ENCODE results near the gene HOXD9. TPM values are rescaled to one million over a fixed set of nuclear protein-coding genes. Genes with fewer than 3 reads are reported as not detected.

Gene HOXD9
- total and polyA plus RNA-seq, 2 donors (not counting 3 experiments of a cell fraction or from before 2014, with no cell fraction given) = 1.9 to 3.5 TPM

GRCh38 chr2:176135035-176135440, 12.5 kb downstream of the HOXD9 start:
- intact Hi-C loops (cut with micrococcal nuclease) = no loop called here
- H3K9me1 ChIP-seq (replicated peaks; ENCODE audit: control insufficient read depth, extremely low read depth, insufficient read depth, low read length) = no peaks in the 10 kb centered on the region
- no peaks in the 10 kb centered on the region for H3K36me3 ChIP-seq (ENCODE audit: control insufficient read depth in 2 of 2, extremely low read depth in 1 of 2, insufficient read depth in 2 of 2, low read length in 2 of 2)
- H2AFZ ChIP-seq (ENCODE audit: low read depth, low read length) = no peak overlapping the region
- ChIA-PET POLR2A (no interaction called here), CTCF (interaction anchor here (1.6 to 10.1 kb wide), 4 partner anchors 320 to 519 kb away, joined by 5 to 227 read pairs (median 78); no protein-coding TSS in a partner anchor)
- peak; percentile 67 for FAIRE-seq
- no TSS peak for BruUV-seq (replicated peaks)
- TF ChIP-seq JUN (IDR thresholded peaks at IDR 0.05; ENCODE audit: borderline replicate concordance, insufficient read depth, insufficient read length, low read depth) = no peak
- TF ChIP-seq POLR2AphosphoS5 (IDR thresholded peaks at IDR 0.05; ENCODE audit: insufficient read depth, low read depth, low read length) = no peak
- TF ChIP-seq FOS (IDR thresholded peaks at IDR 0.05; ENCODE audit: borderline replicate concordance, insufficient read depth, low read length) = no peak
- TF ChIP-seq, protein P1, sequence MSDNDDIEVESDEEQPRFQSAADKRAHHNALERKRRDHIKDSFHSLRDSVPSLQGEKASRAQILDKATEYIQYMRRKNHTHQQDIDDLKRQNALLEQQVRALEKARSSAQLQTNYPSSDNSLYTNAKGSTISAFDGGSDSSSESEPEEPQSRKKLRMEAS (IDR thresholded peaks at IDR 0.05; ENCODE audit: insufficient read depth, insufficient read length) = no peak
- H3K27me3 ChIP-seq (ENCODE audit: control insufficient read depth in 2 of 2, insufficient read depth in 2 of 2, low read length in 2 of 2) = no peaks in the 10 kb centered on the region
- DNase-seq (ENCODE audit: low read depth, low spot score) = peak; percentile 68
- dilution Hi-C loops (cut with MboI; ENCODE audit: extremely low pct_ligation_motif_present, low sequenced_read_pairs) = loop anchor here (25.0 kb wide), 1 partner anchor 502 kb away; no protein-coding TSS in a partner anchor
- H3K9me3 ChIP-seq (replicated peaks; ENCODE audit: control insufficient read depth, insufficient read depth, low read length) = no peaks in the 10 kb centered on the region
- H3K4me2 ChIP-seq (ENCODE audit: insufficient read depth, low read length) = peak overlapping the region; percentile 99
- peaks cover 52% of the 10 kb centered on the region for H3K4me1 ChIP-seq (ENCODE audit: control insufficient read depth, extremely low read depth, insufficient read depth, low read length)
- H3K79me2 ChIP-seq (ENCODE audit: control insufficient read depth, insufficient read depth, low read length) = peaks cover 54% of the 10 kb centered on the region
- H3K27ac ChIP-seq (ENCODE audit: insufficient read depth, low read depth, low read length) = peak overlapping the region; percentile 86
- H4K20me1 ChIP-seq (replicated peaks; ENCODE audit: control insufficient read depth, extremely low read depth, insufficient read depth, low read length) = no peaks in the 10 kb centered on the region
- no peak overlapping the region for H3K4me3 ChIP-seq (replicated peaks in 1 of 3; ENCODE audit: insufficient read depth in 1 of 3, low read depth in 1 of 3, low read length in 3 of 3)
- H3K9ac ChIP-seq (replicated peaks; ENCODE audit: extremely low read depth, insufficient read depth, low read length) = no peak overlapping the region

GRCh38 chr2:176136374-176137251, 14.1 kb downstream of the HOXD9 start:
- intact Hi-C loops (cut with micrococcal nuclease) = no loop called here

More at GRCh38 chr2:176136374-176137251, 14.1 kb downstream of the HOXD9 start:
- no peaks in the 10 kb centered on the region for H4K20me1 ChIP-seq (replicated peaks; ENCODE audit: control insufficient read depth, extremely low read depth, insufficient read depth, low read length)
- H3K27ac ChIP-seq (ENCODE audit: insufficient read depth, low read depth, low read length) = peak overlapping the region; percentile 86
- H3K4me3 ChIP-seq (replicated peaks in 1 of 3; ENCODE audit: insufficient read depth in 1 of 3, low read depth in 1 of 3, low read length in 3 of 3) = peak overlapping the region; percentile 73 to 91 (median 86)
- peaks cover 55% of the 10 kb centered on the region for H3K4me1 ChIP-seq (ENCODE audit: control insufficient read depth, extremely low read depth, insufficient read depth, low read length)
- CTCF ChIA-PET = interaction anchor here (0.7 to 6.9 kb wide), 9 partner anchors 9 to 678 kb away, joined by 3 to 227 read pairs (median 8); no protein-coding TSS in a partner anchor
- peak; percentile 79 for DNase-seq (ENCODE audit: low read depth, low spot score)
- BruUV-seq (replicated peaks) = no TSS peak
- peaks cover 51% of the 10 kb centered on the region for H3K79me2 ChIP-seq (ENCODE audit: control insufficient read depth, insufficient read depth, low read length)
- no peaks in the 10 kb centered on the region for H3K9me1 ChIP-seq (replicated peaks; ENCODE audit: control insufficient read depth, extremely low read depth, insufficient read depth, low read length)
- TF ChIP-seq, protein P1 (IDR thresholded peaks at IDR 0.05; ENCODE audit: insufficient read depth, insufficient read length) = peak; percentile 64
- TF ChIP-seq POLR2A (IDR thresholded peaks at IDR 0.05; ENCODE audit: low read depth, low read length) (peak; percentile 94), FOS (IDR thresholded peaks at IDR 0.05; ENCODE audit: borderline replicate concordance, insufficient read depth, low read length) (no peak)
- FAIRE-seq = no peak
- H3K4me2 ChIP-seq (ENCODE audit: insufficient read depth, low read length) = peak overlapping the region; percentile 99
- peak overlapping the region; percentile 66 for H3K9ac ChIP-seq (replicated peaks; ENCODE audit: extremely low read depth, insufficient read depth, low read length)
- H2AFZ ChIP-seq (ENCODE audit: low read depth, low read length) = peak overlapping the region; percentile 55
- POLR2A ChIA-PET = interaction anchor here (1.2 kb wide), 1 partner anchor 418 kb away, joined by 3 read pairs; no protein-coding TSS in a partner anchor
- H3K9me3 ChIP-seq (replicated peaks; ENCODE audit: control insufficient read depth, insufficient read depth, low read length) = no peaks in the 10 kb centered on the region
- no peaks in the 10 kb centered on the region for H3K27me3 ChIP-seq (ENCODE audit: control insufficient read depth in 2 of 2, insufficient read depth in 2 of 2, low read length in 2 of 2)
- H3K36me3 ChIP-seq (ENCODE audit: control insufficient read depth in 2 of 2, extremely low read depth in 1 of 2, insufficient read depth in 2 of 2, low read length in 2 of 2) = no peaks in the 10 kb centered on the region
- dilution Hi-C loops (cut with MboI; ENCODE audit: extremely low pct_ligation_motif_present, low sequenced_read_pairs) = loop anchor here (25.0 kb wide), 1 partner anchor 501 kb away; no protein-coding TSS in a partner anchor

All from endothelial cell of umbilical vein (primary cell).